Panc1 (cell line): ENCODE data around the gene NINJ2. TPM values are rescaled to one million over a fixed set of nuclear protein-coding genes. Genes with fewer than 3 reads are reported as not detected.

ENCODE experiments used
- ATAC-seq: fragments of 200-7000 bp; cut with Tn5 transposase; 2 replicates; pipeline ENCODE4 v1.9.1; 2020; ENCODE audit warnings: mild to moderate bottlenecking, moderate library complexity
- BruUV-seq: library from RNA; stranded (reverse); fragments of 400-500 nt; replicated peaks from 2 replicates; lab custom pipeline; 2021; lab: Mats Ljungman, UMichigan
- CTCF ChIA-PET: fragments of 300-600 bp; sonication (Branson Sonifier 250); formaldehyde crosslinking; loops from one replicate; lab custom pipeline; 2022; ENCODE audit warnings: antibody characterized with exemption; lab: Charles Lee
- POLR2A ChIA-PET: fragments of 300-600 bp; sonication (Branson Sonifier 250); formaldehyde crosslinking; loops from one replicate; lab custom pipeline; 2022; ENCODE audit warnings: antibody characterized with exemption; lab: Charles Lee
- DNase-seq: peaks from one replicate; pipeline ENCODE4 v3.0.0-alpha.2; 2010; ENCODE audit warnings: low read depth, low spot score
- H3K27ac ChIP-seq: 2 replicates; pipeline ENCODE4 v1.5.1; 2011; ENCODE audit warnings: mild to moderate bottlenecking, low read length, inconsistent platforms
- H3K27me3 ChIP-seq: fragments of 200-500 bp; sonication (Bioruptor generic); 2 replicates; pipeline ENCODE4 v1.6.0; 2014; ENCODE audit warnings: low read length, inconsistent platforms; ENCODE audit not compliant: control insufficient read depth, insufficient read depth
- H3K36me3 ChIP-seq: fragments of 200-500 bp; sonication (Bioruptor generic); 2 replicates; pipeline ENCODE4 v1.5.1; 2014; ENCODE audit warnings: inconsistent platforms, mild to moderate bottlenecking, low read length, moderate library complexity; ENCODE audit not compliant: control insufficient read depth, insufficient read depth
- H3K4me1 ChIP-seq: 2 replicates; pipeline ENCODE4 v1.5.1; 2011; ENCODE audit warnings: inconsistent platforms, mild to moderate bottlenecking, low read length, moderate library complexity; ENCODE audit not compliant: control insufficient read depth, insufficient read depth
- H3K4me3 ChIP-seq, 2 experiments: 2 replicates each; pipeline ENCODE4 v1.5.1; 2011 to 2012; ENCODE audit warnings: low read depth in 2 of 2, low read length in 2 of 2, mild to moderate bottlenecking in 2 of 2, inconsistent platforms in 1 of 2, moderate library complexity in 1 of 2
- H3K9me3 ChIP-seq: fragments of 200-500 bp; sonication (Bioruptor generic); 2 replicates; pipeline ENCODE4 v1.5.1; 2014; ENCODE audit warnings: low read depth, mild to moderate bottlenecking, inconsistent platforms, low read length, moderate library complexity; ENCODE audit not compliant: control insufficient read depth, insufficient read depth
- POLR2AphosphoS5 ChIP-seq: IDR thresholded peaks from 2 replicates; pipeline ENCODE4 v1.6.1; 2012; ENCODE audit warnings: mild to moderate bottlenecking, low read depth, low read length, moderate library complexity
- SIN3A ChIP-seq: IDR thresholded peaks from 2 replicates; pipeline ENCODE4 v1.6.1; 2012; ENCODE audit warnings: low read depth, mild to moderate bottlenecking, low read length, moderate library complexity, borderline replicate concordance; ENCODE audit not compliant: insufficient read depth
- TCF7L2 ChIP-seq: IDR thresholded peaks from 2 replicates; pipeline ENCODE4 v1.6.1; 2011; ENCODE audit warnings: mild to moderate bottlenecking, low read depth, low read length, inconsistent platforms
- in situ Hi-C: cut with HindIII; loops from 2 replicates; pipeline ENCODE4 v1.10.0; 2016; ENCODE audit warnings: low sequenced_read_pairs, low pct_unique_long_range_greater_than_20kb
- intact Hi-C: fragments of 100-400 bp; cut with micrococcal nuclease; formaldehyde crosslinking; loops from one replicate; pipeline ENCODE4 v1.10.0; 2022; ENCODE audit not compliant: unreplicated experiment
- total RNA-seq: library from RNA; stranded (reverse); gene quantifications from one replicate; pipeline ENCODE4 v1.2.1, GENCODE V29; 2021; ENCODE audit not compliant: unreplicated experiment
- TF ChIP-seq, protein P1 (sequence below), 2 experiments: IDR thresholded peaks; 2 replicates each; pipeline ENCODE4 v1.6.1; 2011 to 2012; ENCODE audit warnings: low read depth in 2 of 2, control low read depth in 1 of 2, low read length in 1 of 2, mild to moderate bottlenecking in 1 of 2, moderate library complexity in 1 of 2; ENCODE audit not compliant: insufficient read depth in 1 of 2
- TF ChIP-seq, protein P2 (sequence below): fragments of 450-650 bp; IDR thresholded peaks from 2 replicates; pipeline ENCODE4 v1.5.1; 2017; ENCODE audit warnings: mild to moderate bottlenecking

The NINJ2 gene
- total RNA-seq, 1 experiment from 2014 or later = 1.9 TPM

DNA sequence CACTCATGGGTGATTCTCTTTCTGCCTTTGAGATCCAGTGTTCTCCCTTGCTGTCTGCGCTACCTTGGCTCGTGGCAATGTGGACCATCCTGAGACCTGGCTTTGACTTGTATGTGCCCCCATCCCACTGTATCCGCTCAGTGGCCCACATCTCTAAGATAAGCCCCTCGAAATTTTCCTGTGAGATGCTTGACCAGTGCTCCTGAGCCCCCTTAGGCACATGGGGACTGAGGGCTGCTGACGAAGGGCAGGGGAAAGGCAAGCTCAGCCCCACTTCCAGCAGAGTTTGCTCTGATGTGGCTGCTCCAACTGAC, 1.5 kb upstream of the NINJ2 start:
- Histone ChIP-seq H3K9me3 (no peaks in the 10 kb centered on the region), H3K4me3 (no peak overlapping the region), H3K27ac (no peak overlapping the region), H3K27me3 (no peaks in the 10 kb centered on the region), H3K4me1 (peaks cover 9% of the 10 kb centered on the region), H3K36me3 (no peaks in the 10 kb centered on the region)
- DNase-seq (no peak), ATAC-seq (no peak)
- POLR2A ChIA-PET = no interaction called here
- CTCF ChIA-PET = no interaction called here
- TF ChIP-seq, protein P1, sequence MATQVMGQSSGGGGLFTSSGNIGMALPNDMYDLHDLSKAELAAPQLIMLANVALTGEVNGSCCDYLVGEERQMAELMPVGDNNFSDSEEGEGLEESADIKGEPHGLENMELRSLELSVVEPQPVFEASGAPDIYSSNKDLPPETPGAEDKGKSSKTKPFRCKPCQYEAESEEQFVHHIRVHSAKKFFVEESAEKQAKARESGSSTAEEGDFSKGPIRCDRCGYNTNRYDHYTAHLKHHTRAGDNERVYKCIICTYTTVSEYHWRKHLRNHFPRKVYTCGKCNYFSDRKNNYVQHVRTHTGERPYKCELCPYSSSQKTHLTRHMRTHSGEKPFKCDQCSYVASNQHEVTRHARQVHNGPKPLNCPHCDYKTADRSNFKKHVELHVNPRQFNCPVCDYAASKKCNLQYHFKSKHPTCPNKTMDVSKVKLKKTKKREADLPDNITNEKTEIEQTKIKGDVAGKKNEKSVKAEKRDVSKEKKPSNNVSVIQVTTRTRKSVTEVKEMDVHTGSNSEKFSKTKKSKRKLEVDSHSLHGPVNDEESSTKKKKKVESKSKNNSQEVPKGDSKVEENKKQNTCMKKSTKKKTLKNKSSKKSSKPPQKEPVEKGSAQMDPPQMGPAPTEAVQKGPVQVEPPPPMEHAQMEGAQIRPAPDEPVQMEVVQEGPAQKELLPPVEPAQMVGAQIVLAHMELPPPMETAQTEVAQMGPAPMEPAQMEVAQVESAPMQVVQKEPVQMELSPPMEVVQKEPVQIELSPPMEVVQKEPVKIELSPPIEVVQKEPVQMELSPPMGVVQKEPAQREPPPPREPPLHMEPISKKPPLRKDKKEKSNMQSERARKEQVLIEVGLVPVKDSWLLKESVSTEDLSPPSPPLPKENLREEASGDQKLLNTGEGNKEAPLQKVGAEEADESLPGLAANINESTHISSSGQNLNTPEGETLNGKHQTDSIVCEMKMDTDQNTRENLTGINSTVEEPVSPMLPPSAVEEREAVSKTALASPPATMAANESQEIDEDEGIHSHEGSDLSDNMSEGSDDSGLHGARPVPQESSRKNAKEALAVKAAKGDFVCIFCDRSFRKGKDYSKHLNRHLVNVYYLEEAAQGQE (IDR thresholded peaks at IDR 0.05; ENCODE audit: insufficient read depth in 1 of 2, low read depth in 2 of 2, low read length in 1 of 2) = no peak
- TF ChIP-seq TCF7L2 (no peak), POLR2AphosphoS5 (no peak), SIN3A (no peak)
- TF ChIP-seq, protein P2, sequence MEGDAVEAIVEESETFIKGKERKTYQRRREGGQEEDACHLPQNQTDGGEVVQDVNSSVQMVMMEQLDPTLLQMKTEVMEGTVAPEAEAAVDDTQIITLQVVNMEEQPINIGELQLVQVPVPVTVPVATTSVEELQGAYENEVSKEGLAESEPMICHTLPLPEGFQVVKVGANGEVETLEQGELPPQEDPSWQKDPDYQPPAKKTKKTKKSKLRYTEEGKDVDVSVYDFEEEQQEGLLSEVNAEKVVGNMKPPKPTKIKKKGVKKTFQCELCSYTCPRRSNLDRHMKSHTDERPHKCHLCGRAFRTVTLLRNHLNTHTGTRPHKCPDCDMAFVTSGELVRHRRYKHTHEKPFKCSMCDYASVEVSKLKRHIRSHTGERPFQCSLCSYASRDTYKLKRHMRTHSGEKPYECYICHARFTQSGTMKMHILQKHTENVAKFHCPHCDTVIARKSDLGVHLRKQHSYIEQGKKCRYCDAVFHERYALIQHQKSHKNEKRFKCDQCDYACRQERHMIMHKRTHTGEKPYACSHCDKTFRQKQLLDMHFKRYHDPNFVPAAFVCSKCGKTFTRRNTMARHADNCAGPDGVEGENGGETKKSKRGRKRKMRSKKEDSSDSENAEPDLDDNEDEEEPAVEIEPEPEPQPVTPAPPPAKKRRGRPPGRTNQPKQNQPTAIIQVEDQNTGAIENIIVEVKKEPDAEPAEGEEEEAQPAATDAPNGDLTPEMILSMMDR = no peak
- in situ Hi-C loops (no loop called here), intact Hi-C loops (no loop called here)
- no TSS peak for BruUV-seq

DNA sequence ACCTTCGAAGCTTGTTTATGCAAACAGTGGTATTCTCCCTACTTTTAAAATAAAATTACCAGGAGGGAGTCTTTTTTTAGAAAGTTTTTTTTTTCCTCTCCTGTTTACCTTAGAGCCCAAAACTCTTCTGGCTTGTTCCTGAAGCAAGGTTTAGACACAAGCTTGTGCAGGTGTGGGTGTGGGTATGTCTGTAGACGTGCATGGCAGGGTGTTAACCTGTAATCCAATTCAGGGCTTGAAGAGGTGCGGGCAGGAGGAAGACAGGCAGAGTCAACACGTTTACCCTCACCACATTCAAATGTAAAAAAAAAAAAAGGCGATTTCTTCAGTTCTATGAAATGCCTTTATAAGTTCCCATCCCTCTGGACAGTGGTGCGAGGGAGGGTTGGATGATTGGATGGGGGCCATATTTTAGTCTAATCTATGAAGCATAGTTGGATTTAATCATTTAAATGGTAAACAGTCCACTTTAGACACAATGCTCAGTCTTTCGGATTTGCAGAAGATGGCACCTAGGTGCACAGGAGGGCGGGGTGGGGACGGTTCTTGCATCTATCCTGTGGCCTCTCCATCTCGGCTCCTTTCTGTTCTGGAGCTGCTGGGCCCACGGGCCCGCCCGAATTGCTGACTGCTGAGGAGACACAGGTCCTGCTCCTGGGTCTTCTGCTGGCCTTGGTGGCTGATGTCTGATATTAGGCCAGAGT, 982 bp upstream of the NINJ2 start:
- peaks cover 9% of the 10 kb centered on the region for H3K4me1 ChIP-seq
- DNase-seq (no peak), ATAC-seq (no peak)
- BruUV-seq = no TSS peak
- H3K36me3 ChIP-seq = no peaks in the 10 kb centered on the region
- POLR2A ChIA-PET = no interaction called here
- in situ Hi-C loops = no loop called here
- TF ChIP-seq, protein P1 (IDR thresholded peaks at IDR 0.05; ENCODE audit: insufficient read depth in 1 of 2, low read depth in 2 of 2, low read length in 1 of 2) = no peak
- H3K27ac ChIP-seq = no peak overlapping the region
- H3K9me3 ChIP-seq = no peaks in the 10 kb centered on the region
- no peaks in the 10 kb centered on the region for H3K27me3 ChIP-seq
- no peak overlapping the region for H3K4me3 ChIP-seq
- CTCF ChIA-PET = no interaction called here
- intact Hi-C loops = no loop called here
